Hypothalamus (tissue), 51 donors: ENCODE measurements around the gene KL.
A peak's percentile ranks its signal among the peaks of the same experiment; 100 is the strongest.

Experiments used
- DNase-seq, 51 donors: peaks; one replicate each; lab custom pipeline; 2025; lab: John Stamatoyannopoulos, UW

The KL gene

GRCh38 chr13:33016414-33017322 is at the start of gene KL:
Gene KL, plus strand, starts transcription at chr13:33016423. Its CDS starts 18 bp downstream, at chr13:33016441.
- DNase-seq, result peak in 3 of 51 donors; percentile 12 to 15 (median 12)

- no peak for DNase-seq
Observed at GRCh38 chr13:32967584-32968182, 48.5 kb upstream of the KL start.

DNA sequence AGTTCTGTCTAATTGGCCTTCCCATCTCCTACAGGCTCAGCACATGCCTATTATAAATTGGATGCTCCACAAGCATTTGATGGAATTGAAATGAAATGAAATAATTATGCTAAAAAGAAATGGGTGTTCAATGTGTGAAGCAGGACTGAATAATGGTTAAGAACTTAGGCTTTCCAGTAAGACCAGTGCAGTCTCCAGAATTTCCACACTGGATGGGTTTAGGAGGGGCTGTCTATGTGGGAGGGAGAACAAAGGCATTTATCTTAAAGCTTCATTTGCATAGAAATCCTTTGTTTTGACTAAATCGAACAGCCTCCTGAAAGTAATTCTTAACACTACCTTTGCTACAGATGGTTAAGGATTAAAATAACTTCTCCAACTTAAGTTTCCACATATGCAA is 47.9 kb upstream of the KL start:
- no peak for DNase-seq

GRCh38 chr13:32968793-32969192 is 47.4 kb upstream of the KL start:
- no peak for DNase-seq

DNA sequence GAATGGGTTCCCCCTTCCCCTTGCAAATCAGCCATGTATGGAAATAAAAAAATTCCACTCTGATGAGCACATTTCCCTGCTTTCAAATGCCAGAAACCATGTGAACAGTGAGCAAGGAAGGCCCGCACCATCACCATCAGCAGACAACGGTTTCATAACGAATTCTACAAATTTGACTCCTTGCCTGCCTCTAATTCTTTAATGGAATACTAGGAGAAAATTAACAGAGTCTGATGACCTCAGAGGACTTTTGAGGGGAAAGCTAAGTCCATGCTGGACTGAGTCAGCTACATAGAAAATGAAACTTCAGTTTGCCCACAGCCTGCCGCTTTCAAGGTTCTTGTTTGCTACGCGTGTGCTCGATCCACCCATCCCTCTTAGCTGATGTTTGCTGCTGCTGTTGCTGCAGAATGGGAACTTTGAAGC is 46.7 kb upstream of the KL start:
- no peak for DNase-seq

GRCh38 chr13:32976056-32976805 is 40.0 kb upstream of the KL start:
- no peak for DNase-seq

- DNase-seq, result no peak
Observed at GRCh38 chr13:32976912-32977311, 39.3 kb upstream of the KL start.

GRCh38 chr13:32977321-32977720 is 38.9 kb upstream of the KL start:
- DNase-seq, result no peak

DNA sequence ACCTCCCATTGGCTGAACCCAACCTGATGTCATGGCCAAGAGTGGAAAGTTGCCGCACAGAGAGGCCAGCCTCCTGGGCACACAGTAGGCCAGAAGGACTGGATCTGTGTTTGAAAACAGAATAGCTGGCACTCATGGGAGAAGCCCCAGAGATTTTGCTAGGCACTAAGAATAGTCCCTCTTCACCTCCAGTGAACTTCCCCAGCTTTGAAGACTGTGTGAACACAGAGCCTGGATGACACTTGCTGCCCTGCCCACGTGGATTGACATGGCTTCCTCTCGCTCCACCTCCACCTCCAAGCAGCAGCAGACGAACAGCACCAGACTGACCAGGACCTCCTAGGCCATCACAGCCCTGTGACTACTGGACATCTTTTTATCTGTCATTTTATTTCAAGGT is 37.9 kb upstream of the KL start:
- DNase-seq, result no peak

- DNase-seq, result no peak
Observed at GRCh38 chr13:32983058-32983457, 33.2 kb upstream of the KL start.

DNA sequence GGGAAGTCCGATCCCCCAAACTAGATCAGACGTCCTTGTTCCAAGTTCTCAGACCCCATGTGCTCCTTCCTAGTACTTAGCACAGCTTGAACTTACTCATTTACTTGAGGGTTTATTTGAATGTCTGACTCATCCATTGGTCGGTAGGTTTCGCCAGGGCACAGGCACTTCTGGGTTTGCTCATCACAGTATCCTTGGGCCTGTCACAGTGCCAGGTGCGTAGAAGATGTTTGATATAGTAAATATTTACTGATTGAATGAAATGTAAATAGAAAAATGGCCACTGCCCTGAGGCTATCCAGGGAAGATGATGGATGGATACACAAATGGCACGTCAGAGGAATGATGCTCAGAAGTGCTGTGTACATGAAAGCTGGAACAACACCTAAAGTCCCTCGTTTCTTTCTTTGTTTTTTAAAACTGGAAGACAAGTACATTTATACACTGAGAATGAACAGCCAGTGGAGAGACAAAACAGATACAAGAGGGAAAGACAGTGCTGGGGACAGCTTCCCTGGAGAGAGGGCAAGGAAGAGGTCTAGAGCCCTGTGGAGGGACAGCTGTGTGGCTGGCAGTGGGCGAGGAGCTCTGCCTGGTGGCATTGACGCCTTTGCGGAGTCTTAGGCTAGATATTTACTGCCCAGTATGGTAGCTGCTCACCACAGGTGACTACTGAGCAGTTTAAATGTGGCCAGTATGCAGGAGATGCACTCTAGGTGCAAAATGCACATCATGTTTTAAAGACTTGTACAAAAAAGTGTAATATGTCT is 31.2 kb upstream of the KL start:
- DNase-seq, result no peak

DNA sequence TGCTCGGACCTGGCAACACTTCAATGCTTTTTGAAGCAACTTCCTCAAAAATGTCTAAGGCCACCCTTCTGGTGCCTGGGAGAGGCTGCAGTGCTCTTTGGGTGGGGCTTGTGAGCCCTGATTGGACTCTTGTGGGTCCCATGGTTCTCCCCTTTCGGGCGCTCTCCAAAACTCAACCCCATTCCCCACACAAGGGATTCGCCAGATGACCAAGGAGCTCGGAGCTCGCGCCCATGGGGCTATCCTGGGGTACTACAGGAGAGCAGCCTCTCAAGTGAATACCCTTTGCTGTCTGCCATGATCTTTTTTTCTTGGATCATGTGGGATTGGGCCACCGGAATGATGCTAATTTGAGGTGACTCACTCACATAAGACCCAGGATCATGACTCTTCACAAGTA is 29.7 kb upstream of the KL start:
- no peak for DNase-seq

DNA sequence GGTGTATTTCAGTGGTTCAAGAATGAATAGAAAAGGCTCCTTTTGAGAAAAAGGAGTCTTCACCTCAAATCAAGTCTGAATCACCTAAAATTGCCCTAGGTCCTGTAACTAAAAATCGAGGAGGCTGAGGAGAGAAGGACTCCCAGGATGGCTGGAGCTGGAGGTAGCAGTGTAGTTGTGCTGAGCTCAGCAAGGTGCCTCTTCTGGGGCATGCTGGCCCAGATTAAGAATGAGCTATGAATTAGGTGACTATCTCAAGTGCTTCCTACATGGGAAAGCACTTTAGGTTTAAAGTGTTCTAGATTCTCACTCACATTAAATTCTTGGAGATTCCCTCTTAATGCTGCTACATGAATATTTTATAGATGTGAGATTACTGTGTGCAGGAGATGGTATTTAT is 28.8 kb upstream of the KL start:
- DNase-seq, result no peak

DNA sequence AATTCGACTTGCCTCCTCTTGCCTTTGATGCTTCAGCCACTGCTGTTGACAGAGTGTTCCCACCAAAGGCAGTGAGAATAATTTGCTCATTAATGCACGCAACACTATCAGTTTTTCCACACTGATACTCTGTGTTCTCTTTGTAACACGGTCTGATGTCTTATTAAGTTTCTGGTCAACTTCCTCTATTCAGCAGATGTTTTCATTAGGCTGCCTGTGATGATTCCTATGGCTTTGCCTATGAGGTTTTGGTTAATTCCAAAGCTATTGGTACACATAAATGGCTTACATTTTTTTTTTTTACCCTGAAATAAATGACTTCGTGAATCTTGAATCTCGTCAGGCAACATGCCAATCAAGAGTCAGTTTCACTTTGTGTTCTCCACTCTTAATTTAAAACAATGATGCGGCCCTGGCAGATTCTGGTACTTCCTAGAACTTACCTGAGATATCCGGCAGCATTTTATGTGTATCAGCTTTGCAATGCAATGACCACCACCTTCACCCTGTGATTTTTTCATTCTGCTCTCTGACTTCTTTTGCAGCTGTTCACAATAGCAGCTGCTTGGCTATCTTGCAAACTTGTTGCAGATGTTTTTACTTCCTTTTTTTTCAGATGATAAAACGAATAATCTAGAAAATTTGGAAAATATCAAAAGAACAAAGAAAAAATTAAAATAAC is 27.5 kb upstream of the KL start:
- DNase-seq, result no peak

DNA sequence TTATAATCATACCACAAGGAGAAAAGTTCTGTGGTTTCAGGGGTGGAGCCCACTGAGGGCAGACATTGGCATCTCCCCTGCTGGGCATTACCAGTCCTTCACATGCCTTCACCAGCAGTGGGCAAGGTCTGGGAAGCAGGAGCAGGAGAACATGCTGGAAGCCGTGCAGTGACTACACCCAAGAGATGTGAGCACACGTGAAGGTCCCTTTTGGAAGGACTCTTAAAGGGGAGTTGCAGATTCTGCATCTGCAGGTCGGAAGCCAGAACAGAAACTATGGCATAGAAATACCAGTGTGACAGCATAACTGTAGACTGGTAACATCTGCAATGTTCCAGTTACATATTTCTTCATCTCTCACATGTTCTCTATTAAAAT is 26.9 kb upstream of the KL start:
- DNase-seq, result no peak

GRCh38 chr13:32989942-32990341 is 26.3 kb upstream of the KL start:
- no peak for DNase-seq

- no peak for DNase-seq
Observed at GRCh38 chr13:32993145-32993544, 23.1 kb upstream of the KL start.

DNA sequence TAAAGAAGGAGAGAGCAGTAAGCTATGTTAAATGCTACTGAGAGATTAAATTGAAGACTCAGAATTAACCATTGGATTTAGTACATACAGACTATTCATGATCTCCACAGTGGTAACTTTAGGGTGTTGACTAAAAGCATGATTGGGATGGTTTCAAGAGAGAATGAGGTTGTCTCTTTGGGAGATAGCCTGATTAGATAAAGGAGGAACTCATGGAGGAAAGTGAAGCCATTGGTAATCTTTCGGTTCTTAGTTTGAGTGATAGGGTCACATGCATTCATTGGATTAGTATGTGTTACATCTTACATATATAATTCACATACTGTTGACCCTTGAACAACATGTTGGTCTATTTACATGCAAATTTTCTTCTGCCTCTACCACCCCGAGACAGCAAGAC is 18.8 kb upstream of the KL start:
- no peak for DNase-seq

- no peak for DNase-seq
Observed at GRCh38 chr13:32998966-32999365, 17.3 kb upstream of the KL start.

GRCh38 chr13:33000365-33000764 is 15.9 kb upstream of the KL start:
- DNase-seq, result no peak
